Measurements from ENCODE around the gene AGPAT3. TPM values are rescaled to one million over a fixed set of nuclear protein-coding genes. Genes with fewer than 3 reads are reported as not detected.
A peak's percentile ranks its signal among the peaks of the same experiment; 100 is the strongest.

AGPAT3 gene
- total RNA-seq, 6 donors from 2014 or later, result 55.0 to 102 (median 70.0) TPM

- peaks cover 0 to 14% (median under 1%) of the 10 kb centered on the region in 4 donors for H3K36me3 ChIP-seq
- WGBS, 2 donors, result 94 to 95% methylated on average over 17 to 23 of the region's 23 CpGs
- no peak for TF ChIP-seq POLR2AphosphoS5 (IDR thresholded peaks at IDR 0.05)
- TF ChIP-seq EP300 (IDR thresholded peaks at IDR 0.05), result no peak
- TF ChIP-seq POLR2A (IDR thresholded peaks at IDR 0.05), result no peak
- no peak for TF ChIP-seq CTCF (IDR thresholded peaks at IDR 0.05)
- no peaks in the 10 kb centered on the region for H3K27me3 ChIP-seq
- H3K4me3 ChIP-seq, result no peak overlapping the region
- no peak overlapping the region for H3K27ac ChIP-seq
- DNase-seq (peak in 1 of 2 donors; percentile 62), ATAC-seq (ENCODE audit: low FRiP score in 2 of 2) (no peak)
- peaks cover 0 to 4% (median 0%) of the 10 kb centered on the region in 4 donors for H3K9me3 ChIP-seq
- H3K4me1 ChIP-seq, result peaks cover 21 to 54% (median 33%) of the 10 kb centered on the region in 4 donors
Observed at GRCh38 chr21:43899307-43900077, 34.5 kb downstream of the AGPAT3 start.

- peaks cover 0 to 4% (median 0%) of the 10 kb centered on the region in 4 donors for H3K9me3 ChIP-seq
- H3K27ac ChIP-seq, result no peak overlapping the region
- no peak for ATAC-seq (ENCODE audit: low FRiP score in 2 of 2)
- no peaks in the 10 kb centered on the region for H3K27me3 ChIP-seq
- no peak for DNase-seq
- H3K4me3 ChIP-seq, result no peak overlapping the region
- H3K36me3 ChIP-seq, result peaks cover 0 to 14% (median 2%) of the 10 kb centered on the region in 4 donors
- H3K4me1 ChIP-seq, result peaks cover 22 to 53% (median 33%) of the 10 kb centered on the region in 4 donors
- 89 to 90% methylated on average over 1 of the region's 1 CpG for WGBS, 2 donors
- TF ChIP-seq CTCF (IDR thresholded peaks at IDR 0.05) (no peak), POLR2AphosphoS5 (IDR thresholded peaks at IDR 0.05) (no peak), POLR2A (IDR thresholded peaks at IDR 0.05) (no peak), EP300 (IDR thresholded peaks at IDR 0.05) (no peak)
Observed at GRCh38 chr21:43900078-43900385, 35.0 kb downstream of the AGPAT3 start.

- H3K9me3 ChIP-seq, result peaks cover 0 to 4% (median 0%) of the 10 kb centered on the region in 4 donors
- H3K36me3 ChIP-seq, result peaks cover 0 to 14% (median 2%) of the 10 kb centered on the region in 4 donors
- TF ChIP-seq CTCF (IDR thresholded peaks at IDR 0.05) (no peak), POLR2A (IDR thresholded peaks at IDR 0.05) (no peak), POLR2AphosphoS5 (IDR thresholded peaks at IDR 0.05) (no peak), EP300 (IDR thresholded peaks at IDR 0.05) (no peak)
- ATAC-seq (ENCODE audit: low FRiP score in 2 of 2) (no peak), DNase-seq (no peak)
- peaks cover 22 to 47% (median 30%) of the 10 kb centered on the region in 4 donors for H3K4me1 ChIP-seq
- no peaks in the 10 kb centered on the region for H3K27me3 ChIP-seq
- no peak overlapping the region for H3K4me3 ChIP-seq
- WGBS, 2 donors, result 93% methylated on average over 6 of the region's 6 CpGs
- no peak overlapping the region for H3K27ac ChIP-seq
Observed at GRCh38 chr21:43900690-43901089, 35.7 kb downstream of the AGPAT3 start.

- H3K9me3 ChIP-seq, result peaks cover 0 to 4% (median 0%) of the 10 kb centered on the region in 4 donors
- H3K27me3 ChIP-seq, result no peaks in the 10 kb centered on the region
- DNase-seq (no peak), ATAC-seq (ENCODE audit: low FRiP score in 2 of 2) (peak in 1 of 2 donors; percentile 34)
- TF ChIP-seq POLR2AphosphoS5 (IDR thresholded peaks at IDR 0.05) (peak in 1 of 2 donors; percentile 32), CTCF (IDR thresholded peaks at IDR 0.05) (no peak)
- H3K4me1 ChIP-seq, result peaks cover 20 to 35% (median 28%) of the 10 kb centered on the region in 4 donors
- H3K4me3 ChIP-seq, result no peak overlapping the region
- H3K27ac ChIP-seq, result peak overlapping the region; percentile 64 to 82 (median 77)
- 35 to 63% methylated on average over 6 of the region's 6 CpGs for WGBS, 2 donors
- peaks cover 0 to 20% (median 6%) of the 10 kb centered on the region in 4 donors for H3K36me3 ChIP-seq
Observed at GRCh38 chr21:43902441-43902840, 37.4 kb downstream of the AGPAT3 start.

Measured in upper lobe of left lung (tissue), 6 donors.